Measurements from ENCODE around the gene GIPC3.

Gene GIPC3

GRCh38 chr19:3641515-3642269 is 56.4 kb downstream of the GIPC3 start:
- DNase-seq: no peak

GRCh38 chr19:3642296-3642695 is 57.0 kb downstream of the GIPC3 start:
- no peak for DNase-seq
